Measurements from ENCODE around the gene TMA7.

TMA7 gene

DNA sequence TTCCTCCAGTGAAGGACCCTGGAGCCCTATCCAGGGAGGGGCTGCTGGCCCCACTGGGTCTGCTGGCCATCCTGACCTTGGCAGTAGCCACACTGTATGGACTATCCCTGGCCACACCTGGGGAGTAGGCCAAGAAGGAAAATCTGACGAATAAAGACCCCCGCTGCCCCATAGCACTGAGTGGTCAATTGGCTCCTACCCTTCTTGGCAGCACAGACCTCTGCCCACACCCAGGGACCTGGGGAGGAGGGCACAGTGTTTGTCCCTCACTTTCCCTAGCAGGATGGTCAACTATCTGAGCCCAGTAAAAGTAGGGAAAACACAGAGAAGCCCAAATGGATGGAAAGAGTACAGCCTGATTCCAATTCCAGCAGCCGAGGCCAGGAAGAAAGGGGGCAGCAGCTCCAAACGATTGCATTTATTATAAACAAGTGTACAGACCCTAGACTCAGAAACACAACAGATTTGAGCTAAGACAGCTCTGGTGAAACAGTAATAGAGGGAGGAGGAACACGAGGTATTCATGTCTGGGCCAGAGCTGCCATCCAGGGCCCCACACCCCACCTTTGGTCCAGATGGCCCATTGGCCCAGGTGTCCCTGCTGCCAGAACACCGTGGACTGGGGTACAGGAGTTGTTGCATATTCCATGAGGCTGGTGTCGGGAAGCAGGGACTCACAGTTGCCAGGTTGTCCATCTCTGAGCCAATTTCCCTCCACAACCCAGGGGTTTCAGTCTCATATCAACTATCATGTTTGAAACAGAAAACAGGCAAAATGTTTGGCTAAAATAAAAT lies 27.6 kb downstream of the TMA7 start:
- Histone ChIP-seq H3K36me3 (peaks cover 20% of the 10 kb centered on the region), H3K4me3 (ENCODE audit: low read depth, low read length) (no peak overlapping the region), H3K27ac (no peak overlapping the region), H3K9me3 (ENCODE audit: severe bottlenecking) (no peaks in the 10 kb centered on the region), H3K27me3 (ENCODE audit: insufficient read depth, low read depth, severe bottlenecking) (no peaks in the 10 kb centered on the region)
- no peak for TF ChIP-seq CTCF (IDR thresholded peaks at IDR 0.05; ENCODE audit: low read depth, low read length)
- DNase-seq: no peak

GRCh38 chr3:48468329-48468731 lies 28.3 kb downstream of the TMA7 start:
- no peaks in the 10 kb centered on the region for H3K27me3 ChIP-seq (ENCODE audit: insufficient read depth, low read depth, severe bottlenecking)
- H3K4me3 ChIP-seq (ENCODE audit: low read depth, low read length): no peak overlapping the region
- no peak for TF ChIP-seq CTCF (IDR thresholded peaks at IDR 0.05; ENCODE audit: low read depth, low read length)
- no peak for DNase-seq
- peaks cover 20% of the 10 kb centered on the region for H3K36me3 ChIP-seq
- H3K27ac ChIP-seq: no peak overlapping the region
- H3K9me3 ChIP-seq (ENCODE audit: severe bottlenecking): no peaks in the 10 kb centered on the region

- H3K4me3 ChIP-seq (ENCODE audit: low read depth, low read length): no peak overlapping the region
- DNase-seq: no peak
- no peak overlapping the region for H3K27ac ChIP-seq
- peaks cover 20% of the 10 kb centered on the region for H3K36me3 ChIP-seq
- H3K27me3 ChIP-seq (ENCODE audit: insufficient read depth, low read depth, severe bottlenecking): no peaks in the 10 kb centered on the region
- TF ChIP-seq CTCF (IDR thresholded peaks at IDR 0.05; ENCODE audit: low read depth, low read length): no peak
- no peaks in the 10 kb centered on the region for H3K9me3 ChIP-seq (ENCODE audit: severe bottlenecking)
These were observed 29.2 kb downstream of the TMA7 start for GRCh38 chr3:48469046-48469915.

- Histone ChIP-seq H3K27ac (no peak overlapping the region), H3K27me3 (ENCODE audit: insufficient read depth, low read depth, severe bottlenecking) (no peaks in the 10 kb centered on the region), H3K4me3 (ENCODE audit: low read depth, low read length) (no peak overlapping the region), H3K9me3 (ENCODE audit: severe bottlenecking) (no peaks in the 10 kb centered on the region), H3K36me3 (peaks cover 20% of the 10 kb centered on the region)
- no peak for DNase-seq
- TF ChIP-seq CTCF (IDR thresholded peaks at IDR 0.05; ENCODE audit: low read depth, low read length): no peak
These were observed 30.2 kb downstream of the TMA7 start for GRCh38 chr3:48470286-48470685.

- no peak for TF ChIP-seq CTCF (IDR thresholded peaks at IDR 0.05; ENCODE audit: low read depth, low read length)
- Histone ChIP-seq H3K9me3 (ENCODE audit: severe bottlenecking) (no peaks in the 10 kb centered on the region), H3K36me3 (peaks cover 6% of the 10 kb centered on the region), H3K27me3 (ENCODE audit: insufficient read depth, low read depth, severe bottlenecking) (no peaks in the 10 kb centered on the region), H3K27ac (peak overlapping the region; percentile 93), H3K4me3 (ENCODE audit: low read depth, low read length) (peak overlapping the region; percentile 62)
- no peak for DNase-seq
These were observed 32.5 kb downstream of the TMA7 start for GRCh38 chr3:48472673-48472922.

Data from WERI-Rb-1 (cell line).